Loucy (cell line): ENCODE results near the gene CPNE9.
A peak's percentile ranks its signal among the peaks of the same experiment; 100 is the strongest.

Source experiments
- H2AFZ ChIP-seq: fragments of 200-600 bp; sonication (generic); 2 replicates; pipeline ENCODE4 v1.6.0; 2016; ENCODE audit warnings: antibody characterized with exemption, mild to moderate bottlenecking, low read length, moderate library complexity
- H3F3A ChIP-seq: fragments of 200-600 bp; 2 replicates; pipeline ENCODE4 v1.6.0; 2016; ENCODE audit warnings: antibody characterized with exemption, low read depth, mild to moderate bottlenecking
- H3K27me3 ChIP-seq: fragments of 200-600 bp; sonication (generic); 2 replicates; pipeline ENCODE4 v1.6.1; 2014; ENCODE audit warnings: low read length, mild to moderate bottlenecking; ENCODE audit not compliant: insufficient read depth, poor library complexity, severe bottlenecking
- H3K36me3 ChIP-seq: fragments of 200-600 bp; sonication (generic); 2 replicates; pipeline ENCODE4 v1.6.1; 2016; ENCODE audit warnings: low read length; ENCODE audit not compliant: insufficient read depth
- H3K4me1 ChIP-seq: fragments of 200-600 bp; sonication (generic); 2 replicates; pipeline ENCODE4 v1.5.1; 2014; ENCODE audit warnings: low read length, mild to moderate bottlenecking; ENCODE audit not compliant: insufficient read depth, poor library complexity, severe bottlenecking
- H3K4me2 ChIP-seq: fragments of 200-600 bp; sonication (generic); 2 replicates; pipeline ENCODE4 v1.6.0; 2014; ENCODE audit warnings: antibody characterized with exemption, low read length, low read depth, mild to moderate bottlenecking; ENCODE audit not compliant: poor library complexity, severe bottlenecking
- H3K4me3 ChIP-seq: fragments of 200-600 bp; sonication (generic); 2 replicates; pipeline ENCODE4 v1.5.1; 2014; ENCODE audit warnings: low read length, mild to moderate bottlenecking, mixed read lengths; ENCODE audit not compliant: poor library complexity, severe bottlenecking
- H3K79me2 ChIP-seq: fragments of 200-600 bp; sonication (generic); 2 replicates; pipeline ENCODE4 v1.6.1; 2014; ENCODE audit warnings: low read length; ENCODE audit not compliant: insufficient read depth
- H3K9ac ChIP-seq: fragments of 200-600 bp; sonication (generic); 2 replicates; pipeline ENCODE4 v1.6.0; 2014; ENCODE audit warnings: mild to moderate bottlenecking, low read depth, low read length, moderate library complexity; ENCODE audit not compliant: poor library complexity, severe bottlenecking
- H3K9me2 ChIP-seq: fragments of 200-600 bp; sonication (generic); replicated peaks from 2 replicates; pipeline ENCODE4 v1.6.1; 2016; ENCODE audit warnings: low read depth, low read length, mixed read lengths
- H3K9me3 ChIP-seq: fragments of 200-600 bp; sonication (generic); 2 replicates; pipeline ENCODE4 v1.6.1; 2014; ENCODE audit warnings: mild to moderate bottlenecking, antibody characterized with exemption, low read length, low read depth; ENCODE audit not compliant: insufficient read depth
- H4K20me1 ChIP-seq: fragments of 200-600 bp; sonication (generic); 2 replicates; pipeline ENCODE4 v1.6.0; 2014; ENCODE audit warnings: antibody characterized with exemption, low read length, mild to moderate bottlenecking; ENCODE audit not compliant: insufficient read depth, poor library complexity, severe bottlenecking
- EZH2phosphoT487 ChIP-seq: fragments of 200-600 bp; IDR thresholded peaks from 2 replicates; pipeline ENCODE4 v1.6.1; 2018; ENCODE audit warnings: antibody characterized with exemption, mild to moderate bottlenecking, moderate library complexity, borderline replicate concordance
- TF ChIP-seq, protein P1 (sequence below): fragments of 200-600 bp; sonication (generic); conservative IDR thresholded peaks from 2 replicates; pipeline ENCODE4 v1.5.1; 2014; ENCODE audit warnings: mild to moderate bottlenecking, antibody characterized with exemption, low read length

Gene CPNE9

DNA sequence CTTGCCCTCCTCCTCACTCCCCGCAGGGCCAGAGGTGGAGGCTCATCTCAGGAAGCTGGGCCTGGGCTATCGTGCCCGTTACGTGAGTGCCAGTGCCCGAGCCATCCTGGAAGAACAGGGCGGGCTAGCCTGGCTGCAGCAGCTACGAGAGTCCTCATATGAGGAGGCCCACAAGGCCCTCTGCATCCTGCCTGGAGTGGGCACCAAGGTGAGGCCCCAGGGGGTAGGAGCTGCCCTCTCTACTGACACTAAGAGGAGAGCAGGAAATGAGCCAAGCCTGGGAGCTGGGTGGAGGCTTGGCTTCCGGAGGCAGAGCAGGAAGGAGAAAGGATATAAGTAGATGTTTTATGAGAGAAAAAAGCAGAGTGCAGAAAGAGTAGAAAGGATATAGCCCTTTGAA lies 51.0 kb downstream of the CPNE9 start:
- Histone ChIP-seq H3K27me3 (no peaks in the 10 kb centered on the region), H3K9me3 (no peaks in the 10 kb centered on the region), H3K4me3 (peak overlapping the region; percentile 74), H3F3A (peaks cover 4% of the 10 kb centered on the region), H3K4me2 (peak overlapping the region; percentile 92), H3K4me1 (peaks cover 46% of the 10 kb centered on the region), H3K9me2 (no peaks in the 10 kb centered on the region), H3K79me2 (peaks cover 52% of the 10 kb centered on the region), H3K9ac (peak overlapping the region; percentile 73), H2AFZ (no peak overlapping the region), H4K20me1 (no peaks in the 10 kb centered on the region), H3K36me3 (peaks cover 23% of the 10 kb centered on the region; the same call in 1 of the 2 replicates)
- TF ChIP-seq, protein P1, sequence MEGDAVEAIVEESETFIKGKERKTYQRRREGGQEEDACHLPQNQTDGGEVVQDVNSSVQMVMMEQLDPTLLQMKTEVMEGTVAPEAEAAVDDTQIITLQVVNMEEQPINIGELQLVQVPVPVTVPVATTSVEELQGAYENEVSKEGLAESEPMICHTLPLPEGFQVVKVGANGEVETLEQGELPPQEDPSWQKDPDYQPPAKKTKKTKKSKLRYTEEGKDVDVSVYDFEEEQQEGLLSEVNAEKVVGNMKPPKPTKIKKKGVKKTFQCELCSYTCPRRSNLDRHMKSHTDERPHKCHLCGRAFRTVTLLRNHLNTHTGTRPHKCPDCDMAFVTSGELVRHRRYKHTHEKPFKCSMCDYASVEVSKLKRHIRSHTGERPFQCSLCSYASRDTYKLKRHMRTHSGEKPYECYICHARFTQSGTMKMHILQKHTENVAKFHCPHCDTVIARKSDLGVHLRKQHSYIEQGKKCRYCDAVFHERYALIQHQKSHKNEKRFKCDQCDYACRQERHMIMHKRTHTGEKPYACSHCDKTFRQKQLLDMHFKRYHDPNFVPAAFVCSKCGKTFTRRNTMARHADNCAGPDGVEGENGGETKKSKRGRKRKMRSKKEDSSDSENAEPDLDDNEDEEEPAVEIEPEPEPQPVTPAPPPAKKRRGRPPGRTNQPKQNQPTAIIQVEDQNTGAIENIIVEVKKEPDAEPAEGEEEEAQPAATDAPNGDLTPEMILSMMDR, result no peak
- TF ChIP-seq EZH2phosphoT487, result no peak

DNA sequence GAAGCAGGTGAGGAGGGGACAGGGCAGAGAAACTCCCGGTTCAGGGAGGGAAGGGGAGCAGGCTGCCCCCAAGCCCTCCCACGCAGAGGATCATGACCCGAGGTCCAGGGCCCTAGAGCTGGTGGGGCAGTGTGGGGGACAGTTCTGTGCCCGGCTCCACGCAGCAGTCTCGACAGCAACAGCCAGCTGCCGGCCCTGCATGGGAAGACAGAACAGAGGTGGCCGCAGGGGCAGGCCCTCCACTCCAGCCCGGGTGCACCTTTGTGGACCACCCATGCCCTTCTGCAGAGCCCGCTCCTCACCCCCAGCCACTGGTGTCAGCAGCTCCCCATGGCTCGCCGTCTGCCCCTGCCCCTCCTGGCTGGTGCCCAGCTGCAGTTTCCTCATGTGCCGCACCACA lies 53.8 kb downstream of the CPNE9 start:
- Histone ChIP-seq H3K9ac (no peak overlapping the region), H4K20me1 (no peaks in the 10 kb centered on the region), H3K4me3 (no peak overlapping the region), H3K9me2 (no peaks in the 10 kb centered on the region), H3K36me3 (peaks cover 23% of the 10 kb centered on the region; the same call in 1 of the 2 replicates), H3K9me3 (no peaks in the 10 kb centered on the region), H3K4me1 (peaks cover 24% of the 10 kb centered on the region), H3K27me3 (no peaks in the 10 kb centered on the region), H3F3A (peaks cover 4% of the 10 kb centered on the region), H2AFZ (no peak overlapping the region), H3K4me2 (no peak overlapping the region), H3K79me2 (peaks cover 30% of the 10 kb centered on the region)
- TF ChIP-seq, protein P1, result no peak
- TF ChIP-seq EZH2phosphoT487, result no peak

DNA sequence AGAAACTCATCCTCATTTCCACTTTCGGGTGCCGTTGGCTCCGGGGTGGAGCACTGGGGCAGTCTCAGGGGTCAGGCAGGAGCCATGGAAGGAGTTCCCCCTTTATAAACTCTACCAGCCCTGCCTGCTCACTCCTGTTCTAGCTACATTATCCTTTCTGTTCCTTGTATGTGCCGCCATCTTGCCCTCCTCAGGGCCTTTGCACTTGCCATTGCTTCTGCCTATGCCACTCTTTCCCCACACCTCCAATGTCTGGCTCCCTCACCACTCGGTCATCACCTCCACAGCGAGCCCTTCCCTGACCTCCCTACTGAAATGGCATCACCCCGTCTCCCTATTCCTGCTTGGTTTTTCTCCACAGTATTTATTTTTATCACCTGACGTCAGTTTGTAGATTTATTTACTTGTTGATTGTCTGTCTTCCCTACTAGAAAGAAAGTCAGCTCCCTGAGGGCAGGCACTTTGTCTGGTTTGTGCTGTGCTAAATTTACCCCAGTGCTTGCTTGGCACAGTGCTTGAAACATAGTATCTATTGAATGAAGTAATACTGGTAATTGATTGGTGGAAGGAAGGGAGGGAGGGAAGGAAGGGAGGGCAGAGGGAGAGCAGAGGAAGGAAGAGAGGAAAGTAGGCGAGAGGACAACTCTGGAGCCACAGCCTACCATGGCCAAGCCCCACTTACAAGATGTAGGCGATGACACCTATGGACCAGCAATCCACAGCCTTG lies 57.3 kb downstream of the CPNE9 start:
- TF ChIP-seq EZH2phosphoT487, result no peak
- TF ChIP-seq, protein P1, result no peak
- Histone ChIP-seq H3K4me3 (no peak overlapping the region), H3K27me3 (no peaks in the 10 kb centered on the region), H3K79me2 (peaks cover 13% of the 10 kb centered on the region; the same call in 1 of the 2 replicates), H3K4me1 (no peaks in the 10 kb centered on the region), H2AFZ (no peak overlapping the region), H3F3A (no peaks in the 10 kb centered on the region), H3K36me3 (peaks cover 23% of the 10 kb centered on the region; the same call in 1 of the 2 replicates), H3K9me2 (no peaks in the 10 kb centered on the region), H4K20me1 (no peaks in the 10 kb centered on the region), H3K9ac (no peak overlapping the region), H3K4me2 (no peak overlapping the region), H3K9me3 (no peaks in the 10 kb centered on the region)
